Brain microvascular endothelial cell (primary cell): ENCODE data around the gene SLC35F3.
A peak's percentile ranks its signal among the peaks of the same experiment; 100 is the strongest.

Experiments
- DNase-seq: peaks from one replicate; pipeline ENCODE4 v3.0.0-alpha.2; 2020
- H3K27ac ChIP-seq: fragments of 250-450 bp; sonication (Bioruptor Pico); 2 replicates; pipeline ENCODE4 v1.5.1; 2020; ENCODE audit warnings: mild to moderate bottlenecking, moderate library complexity
- H3K27me3 ChIP-seq: fragments of 250-450 bp; sonication (Bioruptor Pico); replicated peaks from 2 replicates; pipeline ENCODE4 v1.5.1; 2020; ENCODE audit warnings: mild to moderate bottlenecking
- H3K36me3 ChIP-seq: fragments of 250-450 bp; sonication (Bioruptor Pico); replicated peaks from 2 replicates; pipeline ENCODE4 v1.5.1; 2020; ENCODE audit warnings: mild to moderate bottlenecking
- H3K4me3 ChIP-seq: 2 replicates; pipeline ENCODE4 v1.5.1; 2011; ENCODE audit warnings: low read depth, mild to moderate bottlenecking, control low read depth, low read length, moderate library complexity
- in situ Hi-C: cut with HindIII; loops from 2 replicates; pipeline ENCODE4 v1.10.0; 2017; ENCODE audit warnings: low sequenced_read_pairs, low pct_ligation_motif_present
- TF ChIP-seq, protein P1 (sequence below): IDR thresholded peaks from 2 replicates; pipeline ENCODE4 v1.5.1; 2011; ENCODE audit warnings: low read depth, mild to moderate bottlenecking, moderate library complexity, low read length, control low read depth, inconsistent platforms; ENCODE audit errors: missing control alignments

SLC35F3 gene

DNA sequence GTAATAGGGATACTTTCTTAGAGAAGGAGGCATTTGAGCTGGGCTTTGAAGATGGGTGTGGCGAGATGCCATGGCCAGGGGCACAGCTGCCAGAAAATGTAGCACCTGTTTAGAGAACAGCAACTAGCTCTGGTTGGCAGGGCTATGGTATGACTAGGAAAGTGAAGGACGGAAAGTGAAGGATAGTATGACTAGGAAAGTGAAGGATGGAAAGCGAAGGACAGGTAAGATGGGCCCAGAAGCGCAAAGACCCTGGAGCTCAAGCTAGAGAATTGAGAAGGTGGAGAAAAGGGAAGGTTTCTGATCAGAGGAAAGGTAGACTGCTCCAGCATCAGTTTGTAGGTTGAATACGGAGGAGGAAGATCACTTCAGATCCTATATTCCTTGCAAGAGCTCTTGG lies 205.4 kb downstream of the SLC35F3 start:
- DNase-seq: no peak
- H3K27me3 ChIP-seq: no peaks in the 10 kb centered on the region
- H3K4me3 ChIP-seq: no peak overlapping the region
- no peak overlapping the region for H3K27ac ChIP-seq
- no peaks in the 10 kb centered on the region for H3K36me3 ChIP-seq
- TF ChIP-seq, protein P1, sequence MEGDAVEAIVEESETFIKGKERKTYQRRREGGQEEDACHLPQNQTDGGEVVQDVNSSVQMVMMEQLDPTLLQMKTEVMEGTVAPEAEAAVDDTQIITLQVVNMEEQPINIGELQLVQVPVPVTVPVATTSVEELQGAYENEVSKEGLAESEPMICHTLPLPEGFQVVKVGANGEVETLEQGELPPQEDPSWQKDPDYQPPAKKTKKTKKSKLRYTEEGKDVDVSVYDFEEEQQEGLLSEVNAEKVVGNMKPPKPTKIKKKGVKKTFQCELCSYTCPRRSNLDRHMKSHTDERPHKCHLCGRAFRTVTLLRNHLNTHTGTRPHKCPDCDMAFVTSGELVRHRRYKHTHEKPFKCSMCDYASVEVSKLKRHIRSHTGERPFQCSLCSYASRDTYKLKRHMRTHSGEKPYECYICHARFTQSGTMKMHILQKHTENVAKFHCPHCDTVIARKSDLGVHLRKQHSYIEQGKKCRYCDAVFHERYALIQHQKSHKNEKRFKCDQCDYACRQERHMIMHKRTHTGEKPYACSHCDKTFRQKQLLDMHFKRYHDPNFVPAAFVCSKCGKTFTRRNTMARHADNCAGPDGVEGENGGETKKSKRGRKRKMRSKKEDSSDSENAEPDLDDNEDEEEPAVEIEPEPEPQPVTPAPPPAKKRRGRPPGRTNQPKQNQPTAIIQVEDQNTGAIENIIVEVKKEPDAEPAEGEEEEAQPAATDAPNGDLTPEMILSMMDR: no peak
- in situ Hi-C loops: no loop called here

DNA sequence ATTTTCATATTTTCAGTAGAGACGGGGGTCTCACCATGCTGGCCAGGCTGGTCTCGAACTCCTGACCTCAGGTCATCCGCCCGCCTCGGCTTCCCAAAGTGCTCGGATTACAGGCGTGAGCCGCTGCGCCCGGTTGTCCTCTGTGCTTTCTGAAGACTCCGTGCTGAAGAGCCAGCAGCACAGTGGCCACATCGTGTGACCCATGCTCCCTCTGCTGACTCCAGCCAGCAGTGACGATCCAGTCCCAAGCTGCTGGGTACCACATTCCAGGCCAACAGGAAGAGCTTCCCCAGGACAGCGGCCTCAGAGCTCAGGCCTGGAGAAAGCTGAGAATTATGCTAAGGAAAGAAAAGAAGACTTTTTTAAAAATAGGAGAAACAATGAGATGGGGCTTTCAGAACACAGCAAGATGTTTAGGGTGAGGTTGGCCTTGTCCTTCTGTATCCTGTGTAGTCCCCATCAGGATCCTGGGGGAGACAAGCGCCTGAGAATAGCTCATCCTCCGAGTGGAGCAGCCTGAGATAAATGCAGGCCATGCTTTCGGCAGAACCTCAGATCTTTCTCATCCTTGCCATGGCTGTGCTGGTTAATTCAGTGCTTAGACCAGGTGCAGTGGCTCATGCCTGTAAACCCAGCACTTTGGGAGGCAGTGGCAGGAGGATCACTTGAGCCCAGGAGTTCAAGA lies 207.1 kb downstream of the SLC35F3 start:
- Histone ChIP-seq H3K4me3 (no peak overlapping the region), H3K27ac (no peak overlapping the region), H3K36me3 (no peaks in the 10 kb centered on the region), H3K27me3 (no peaks in the 10 kb centered on the region)
- in situ Hi-C loops: no loop called here
- peak; percentile 7 for DNase-seq
- TF ChIP-seq, protein P1: peak; percentile 38

DNA sequence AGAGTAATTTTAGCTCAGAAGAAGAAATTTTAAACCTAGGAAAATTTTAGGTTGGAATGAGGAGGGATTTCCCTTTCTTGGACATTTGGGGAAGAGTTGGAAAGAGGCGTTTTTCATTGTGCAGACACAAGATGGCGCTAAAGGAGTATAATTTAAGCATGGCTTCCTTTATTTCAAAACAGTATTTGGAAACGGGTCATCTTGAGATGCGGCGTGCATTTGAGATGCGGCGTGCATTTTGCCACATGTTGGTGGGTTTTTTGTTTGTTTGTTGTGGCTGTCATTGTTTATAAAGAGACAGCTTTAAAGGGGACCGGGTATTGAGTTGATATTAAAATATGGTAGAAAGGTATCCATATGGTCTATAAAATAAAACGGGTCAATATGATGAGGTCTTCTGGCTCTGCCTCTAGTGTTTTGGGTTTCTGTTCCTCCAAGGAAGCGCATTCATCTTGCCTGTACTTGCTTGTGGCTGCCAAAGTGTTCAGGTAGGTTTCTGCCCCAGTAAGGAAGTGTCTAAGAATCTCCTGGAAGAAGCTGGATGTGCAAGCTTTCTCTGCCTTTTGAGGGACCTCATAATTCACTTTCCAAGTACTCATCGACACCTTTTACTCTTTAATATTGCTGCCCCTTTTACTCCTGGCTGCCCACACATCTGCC lies 210.3 kb downstream of the SLC35F3 start:
- no peak overlapping the region for H3K27ac ChIP-seq
- H3K27me3 ChIP-seq: no peaks in the 10 kb centered on the region
- in situ Hi-C loops: no loop called here
- peak; percentile 44 for DNase-seq
- H3K36me3 ChIP-seq: no peaks in the 10 kb centered on the region
- no peak overlapping the region for H3K4me3 ChIP-seq
- TF ChIP-seq, protein P1: peak; percentile 68

DNA sequence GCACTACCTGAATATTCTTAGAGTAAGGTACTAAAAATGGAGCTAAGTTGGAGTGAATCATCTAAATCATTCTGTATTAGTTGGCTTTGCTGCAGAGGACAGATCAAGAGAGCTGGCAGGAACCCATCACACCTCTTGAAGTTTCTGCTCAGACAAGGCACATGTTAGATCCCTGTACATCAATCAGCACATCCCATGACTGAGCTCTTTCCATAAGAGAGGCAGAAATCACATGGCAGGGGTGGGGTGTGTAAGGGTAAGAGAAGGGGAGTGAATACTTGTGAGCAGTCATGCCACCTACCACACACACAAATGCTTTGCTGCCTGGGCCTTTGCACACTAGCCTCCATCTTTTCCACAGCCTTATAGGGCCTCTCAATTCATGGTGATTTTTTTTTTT lies 214.4 kb downstream of the SLC35F3 start:
- H3K27ac ChIP-seq: no peak overlapping the region
- TF ChIP-seq, protein P1: no peak
- in situ Hi-C loops: no loop called here
- H3K36me3 ChIP-seq: no peaks in the 10 kb centered on the region
- no peaks in the 10 kb centered on the region for H3K27me3 ChIP-seq
- H3K4me3 ChIP-seq: no peak overlapping the region
- no peak for DNase-seq

DNA sequence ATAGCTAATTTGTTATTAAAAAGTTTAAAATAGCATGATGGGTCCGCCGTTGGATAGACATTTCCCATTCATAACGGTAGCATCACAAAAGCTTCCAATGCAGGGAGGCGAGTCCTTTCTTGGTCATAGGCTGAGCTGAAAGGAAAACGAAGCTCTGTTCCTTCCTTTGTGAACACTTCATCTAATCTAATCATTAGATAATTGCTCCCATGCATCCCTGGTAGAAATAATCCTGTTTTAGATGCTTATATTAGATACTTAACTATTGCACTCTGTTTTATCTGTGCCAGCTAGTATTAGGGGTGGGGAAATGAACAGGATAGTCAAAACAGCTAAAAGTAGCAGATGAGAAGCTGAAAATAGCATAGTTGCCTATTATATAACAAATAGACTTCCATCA lies 215.0 kb downstream of the SLC35F3 start:
- Histone ChIP-seq H3K27me3 (no peaks in the 10 kb centered on the region), H3K4me3 (no peak overlapping the region), H3K36me3 (no peaks in the 10 kb centered on the region), H3K27ac (no peak overlapping the region)
- TF ChIP-seq, protein P1: no peak
- in situ Hi-C loops: no loop called here
- DNase-seq: no peak
